Heart left ventricle (tissue), 16 donors: ENCODE measurements around the gene PPP2R3C. TPM values are rescaled to one million over a fixed set of nuclear protein-coding genes. Genes with fewer than 3 reads are reported as not detected.

Experiments used
- ATAC-seq, 4 donors: fragments of 200-7000 bp; cut with Tn5 transposase; one replicate each; pipeline ENCODE4 v1.9.1; 2020 to 2022; ENCODE audit warnings: moderate library complexity in 4 of 4, mild to moderate bottlenecking in 3 of 4, moderate number of reproducible peaks in 1 of 4
- DNase-seq, 5 donors: peaks; one replicate each; pipeline ENCODE4 v3.0.0-alpha.2; 2020
- H3K27ac ChIP-seq, 12 donors: fragments of 200-600 bp; sonication (generic) in 4 of 12; one replicate each; pipeline versions ENCODE4 v1.5.0 to v1.8.0; 2016 to 2022; ENCODE audit warnings: mild to moderate bottlenecking in 2 of 12
- H3K27me3 ChIP-seq, 9 donors: fragments of 200-600 bp; sonication (generic) in 2 of 9; one replicate each; pipeline versions ENCODE4 v1.5.1 to v1.8.0; 2016 to 2022; ENCODE audit warnings: mild to moderate bottlenecking in 3 of 9
- H3K36me3 ChIP-seq, 9 donors: fragments of 200-600 bp; sonication (generic) in 2 of 9; one replicate each; pipeline versions ENCODE4 v1.5.0 to v1.8.0; 2018 to 2022; ENCODE audit warnings: mild to moderate bottlenecking in 2 of 9
- H3K4me1 ChIP-seq, 12 donors: fragments of 200-600 bp; sonication (generic) in 4 of 12; one replicate each; pipeline versions ENCODE4 v1.5.0 to v1.8.0; 2016 to 2022; ENCODE audit warnings: mild to moderate bottlenecking in 3 of 12
- H3K4me3 ChIP-seq, 12 donors: fragments of 200-600 bp; sonication (generic) in 4 of 12; one replicate each; pipeline versions ENCODE4 v1.5.0 to v1.8.0; 2017 to 2022; ENCODE audit warnings: mild to moderate bottlenecking in 9 of 12, moderate library complexity in 4 of 12
- H3K9me3 ChIP-seq, 12 donors: fragments of 200-600 bp; sonication (generic) in 4 of 12; one replicate each; pipeline versions ENCODE4 v1.5.0 to v1.8.0; 2016 to 2022; ENCODE audit warnings: mild to moderate bottlenecking in 1 of 12
- CTCF ChIP-seq, 12 donors: fragments of 200-600 bp; sonication (generic) in 4 of 12; IDR thresholded peaks; one replicate each; pipeline versions ENCODE4 v1.5.0 to v1.8.0; 2018 to 2022; ENCODE audit warnings: antibody characterized with exemption in 12 of 12, mild to moderate bottlenecking in 5 of 12
- POLR2A ChIP-seq, 2 donors: fragments of 450-650 bp; IDR thresholded peaks; one replicate each; pipeline ENCODE4 v1.6.1; 2017; ENCODE audit warnings: antibody characterized with exemption in 2 of 2, mild to moderate bottlenecking in 2 of 2, moderate library complexity in 2 of 2
- WGBS, 4 donors: extraction: QIAGEN DNeasy Blood & Tissue Kit in 2 of 4; methylation state at CpG; one replicate each; pipeline versions ENCODE4 v1.1.5 to v1.1.7; 2013 to 2018; 5-methylcytosine and 5-hydroxymethylcytosine counted together
- intact Hi-C, 10 donors: fragments of 100-400 bp; cut with DNase I; formaldehyde crosslinking; loops; one replicate each; pipeline versions ENCODE4 v1.11.1 to v1.14.2; 2022
- polyA plus RNA-seq, 2 donors: library from polyadenylated mRNA; stranded (reverse); fragments of 200-250 nt; gene quantifications; one replicate each; pipeline ENCODE4 v1.2.3, GENCODE V29; 2013
- total RNA-seq, 9 donors: library from RNA; depleted of rRNA in 2 of 9; stranded (reverse); fragments of >200 nt in 2 of 9; fragmentation: NEBNext Ultra II Directional in 3 of 9; extraction: Animal tissue kit (Norgen Biotek cat#: 25700) in 3 of 9; gene quantifications; one replicate each; pipeline versions ENCODE4 v1.1.0 to v1.2.4, GENCODE V29; 2016 to 2023
- donor health status: ischemic (EF 13 %, LVEDD 7.1; RV severe dilation, severe dysfunction).
- donor health status: healthy with polysubstance abuse.
- donor health status: DM: no; HTN: yes; CAD: no.
- donor health status: DM: no; HTN: no; CAD: no.
- donor health status: ischemic (EF 25% LVEDD 6.9; RV normal size, moderate dysfunction).
- donor health status: ischemic (EF 25% LVEDD 5.7; RV mildly dilated, moderate dysfunction).
- donor health status: healthy.
- donor health status: DM: yes; HTN: yes; CAD: no.
- donor health status: ischemic (EF 35%, LVEDD 5.7; RV mildly dilated, moderate dysfunction).
- donor health status: nonischemic (EF 11% LVEDD 7.7; RV severe dilation, severe dysfunction).
- donor health status: DM: yes; HTN: yes; CAD: no.
- donor health status: PGD.
- donor health status: ischemic (EF 29% LVEDD 5.4; RV normal size, mild dysfunction).
- donor health status: nonischemic (EF 23%, LVEDD 6.1; RV moderate dilation, normal function).

The PPP2R3C gene
- total and polyA plus RNA-seq, 11 donors = 15.2 to 37.3 (median 28.5) TPM

- peak; percentile 30 to 66 (median 49) for ATAC-seq
- intact Hi-C loops = no loop called here
- WGBS, 4 donors = 0 to 8% (median 1%) methylated on average over 1 of the region's 1 CpG
- H3K36me3 ChIP-seq = peaks cover 0 to 68% (median 39%) of the 10 kb centered on the region in 9 donors
- H3K4me1 ChIP-seq = peaks cover 0 to 43% (median 28%) of the 10 kb centered on the region in 12 donors
- no peak overlapping the region for H3K4me3 ChIP-seq
- no peaks in the 10 kb centered on the region for H3K27me3 ChIP-seq
- H3K9me3 ChIP-seq = no peaks in the 10 kb centered on the region
- peak in 4 of 5 donors; percentile 27 to 44 (median 38) for DNase-seq
- peak overlapping the region in 11 of 12 donors; percentile 38 to 86 (median 66) for H3K27ac ChIP-seq
- no peak for TF ChIP-seq CTCF (IDR thresholded peaks at IDR 0.05)
- TF ChIP-seq POLR2A (IDR thresholded peaks at IDR 0.05) = no peak
These were observed 71.1 kb downstream of the PPP2R3C start for GRCh38 chr14:35050652-35051051.

GRCh38 chr14:35047976-35048513 is 73.7 kb downstream of the PPP2R3C start:
- 64 to 73% (median 69%) methylated on average over 4 of the region's 4 CpGs for WGBS, 4 donors
- Histone ChIP-seq H3K27ac (peak overlapping the region in 6 of 12 donors; percentile 1 to 99 (median 60)), H3K4me1 (peaks cover 0 to 46% (median 32%) of the 10 kb centered on the region in 12 donors), H3K36me3 (peaks cover 0 to 42% (median 16%) of the 10 kb centered on the region in 9 donors), H3K27me3 (no peaks in the 10 kb centered on the region), H3K9me3 (no peaks in the 10 kb centered on the region), H3K4me3 (peak overlapping the region in 7 of 12 donors; percentile 62 to 95 (median 89))
- no peak for DNase-seq
- no peak for TF ChIP-seq POLR2A (IDR thresholded peaks at IDR 0.05)
- no peak for TF ChIP-seq CTCF (IDR thresholded peaks at IDR 0.05)
- ATAC-seq = no peak
- intact Hi-C loops = loop anchor here in 7 of 10 donors (2.0 to 10.0 kb wide), 9 partner anchors 63 to 364 kb away; partner anchors contain the start of genes SRP54 (in 4 of the 7), NFKBIA (in 3 of the 7), PPP2R3C (in 3 of the 7) and CFL2 (in 1 of the 7)

- DNase-seq (no peak), ATAC-seq (peak; percentile 4 to 27 (median 22))
- Histone ChIP-seq H3K4me3 (peak overlapping the region; percentile 62 to 95 (median 84)), H3K36me3 (peaks cover 0 to 31% (median 7%) of the 10 kb centered on the region in 9 donors), H3K4me1 (peaks cover 0 to 46% (median 32%) of the 10 kb centered on the region in 12 donors), H3K9me3 (no peaks in the 10 kb centered on the region), H3K27me3 (no peaks in the 10 kb centered on the region), H3K27ac (peak overlapping the region; percentile 91 to 99 (median 96))
- 28 to 29% (median 29%) methylated on average over 23 of the region's 23 CpGs for WGBS, 4 donors
- TF ChIP-seq CTCF (IDR thresholded peaks at IDR 0.05) (no peak), POLR2A (IDR thresholded peaks at IDR 0.05) (no peak)
- intact Hi-C loops = loop anchor here in 7 of 10 donors (1.0 to 10.0 kb wide), 10 partner anchors 62 to 365 kb away; partner anchors contain the start of genes PPP2R3C (in 4 of the 7), SRP54 (in 4 of the 7), NFKBIA (in 3 of the 7) and CFL2 (in 1 of the 7)
These were observed 74.8 kb downstream of the PPP2R3C start for GRCh38 chr14:35046751-35047536.
